Smooth muscle cell (in vitro differentiated cells): ENCODE data around the gene SAMD4B. TPM values are rescaled to one million over a fixed set of nuclear protein-coding genes. Genes with fewer than 3 reads are reported as not detected.

Experiments
- DNase-seq: peaks from one replicate; lab custom pipeline; 2025; ENCODE audit not compliant: unreplicated experiment; lab: John Stamatoyannopoulos, UW
- H2AFZ ChIP-seq: fragments of 200-600 bp; sonication (generic); 2 replicates; pipeline ENCODE4 v1.6.0; 2016; ENCODE audit warnings: antibody characterized with exemption, low read depth, mild to moderate bottlenecking
- H3F3A ChIP-seq: fragments of 200-600 bp; sonication (generic); 2 replicates; pipeline ENCODE4 v1.6.0; 2017; ENCODE audit warnings: antibody characterized with exemption, low read depth
- H3K27ac ChIP-seq: fragments of 200-600 bp; sonication (generic); 2 replicates; pipeline ENCODE4 v1.5.1; 2016; ENCODE audit warnings: low read depth, mild to moderate bottlenecking
- H3K27me3 ChIP-seq: fragments of 200-600 bp; sonication (generic); 2 replicates; pipeline ENCODE4 v1.6.1; 2016; ENCODE audit warnings: low read depth, mild to moderate bottlenecking
- H3K36me3 ChIP-seq: fragments of 200-600 bp; sonication (generic); 2 replicates; pipeline ENCODE4 v1.5.1; 2016; ENCODE audit warnings: low read depth
- H3K4me1 ChIP-seq: fragments of 200-600 bp; sonication (generic); 2 replicates; pipeline ENCODE4 v1.5.1; 2016; ENCODE audit warnings: low read depth
- H3K4me2 ChIP-seq: fragments of 200-600 bp; sonication (generic); 2 replicates; pipeline ENCODE4 v1.6.0; 2016; ENCODE audit warnings: mild to moderate bottlenecking
- H3K4me3 ChIP-seq: fragments of 200-600 bp; sonication (generic); 2 replicates; pipeline ENCODE4 v1.5.1; 2016; ENCODE audit warnings: mild to moderate bottlenecking
- H3K79me2 ChIP-seq: fragments of 200-600 bp; sonication (generic); 2 replicates; pipeline ENCODE4 v1.6.0; 2016; ENCODE audit warnings: low read depth, mild to moderate bottlenecking
- H3K9ac ChIP-seq: fragments of 200-600 bp; sonication (generic); 2 replicates; pipeline ENCODE4 v1.6.0; 2016; ENCODE audit warnings: low read depth
- H3K9me3 ChIP-seq: fragments of 200-600 bp; sonication (generic); replicated peaks from 2 replicates; pipeline ENCODE4 v1.5.1; 2016; ENCODE audit warnings: low read depth
- H4K20me1 ChIP-seq: fragments of 200-600 bp; sonication (generic); 2 replicates; pipeline ENCODE4 v1.6.0; 2016; ENCODE audit warnings: low read depth
- WGBS: methylation state at CpG from one replicate; pipeline ENCODE4 v1.1.7; 2016; ENCODE audit warnings: low lambda C conversion rate; 5-methylcytosine and 5-hydroxymethylcytosine counted together
- polyA plus RNA-seq: library from polyadenylated mRNA; unstranded; fragments of >200 nt; fragmentation: Nextera tagmentation; extraction: Ambion mirVana; gene quantifications from 2 replicates; pipeline ENCODE4 v1.2.1, GENCODE V29; 2016
- total RNA-seq: library from RNA; depleted of rRNA; stranded (reverse); fragments of >200 nt; gene quantifications from 2 replicates; pipeline ENCODE4 v1.2.3, GENCODE V29; 2014
- TF ChIP-seq, protein P1 (sequence below): fragments of 200-600 bp; sonication (generic); IDR thresholded peaks from 2 replicates; pipeline ENCODE4 v1.5.1; 2017; ENCODE audit warnings: borderline replicate concordance, mild to moderate bottlenecking, antibody characterized with exemption; ENCODE audit not compliant: insufficient read depth, poor library complexity, severe bottlenecking

Gene SAMD4B
- total and polyA plus RNA-seq, 2 experiments from 2014 or later: 58.3 to 61.8 TPM

DNA sequence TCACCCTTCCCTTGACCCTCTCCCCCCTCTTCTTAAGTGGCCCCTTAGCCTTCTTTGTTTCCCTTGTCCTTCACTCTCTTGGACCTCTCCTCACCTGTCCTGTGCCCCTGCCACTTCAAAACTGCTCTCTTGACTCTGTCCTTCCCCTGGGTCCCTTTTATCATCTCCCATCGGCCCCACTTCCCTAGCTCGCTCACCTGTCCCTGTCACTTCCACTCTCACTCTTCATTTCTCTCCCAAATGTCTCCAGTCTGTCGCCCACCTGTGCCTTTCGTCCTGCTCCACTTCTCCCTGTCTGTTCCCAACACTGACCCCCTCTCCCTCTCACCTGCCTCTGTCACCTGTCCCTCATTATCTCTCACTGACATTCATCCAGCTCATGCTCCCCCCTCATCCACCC lies 45.3 kb upstream of the SAMD4B start:
- Histone ChIP-seq H3K27me3 (peaks cover 5% of the 10 kb centered on the region), H3K36me3 (no peaks in the 10 kb centered on the region), H4K20me1 (no peaks in the 10 kb centered on the region), H3K27ac (no peak overlapping the region), H2AFZ (no peak overlapping the region), H3K4me1 (no peaks in the 10 kb centered on the region), H3K9ac (no peak overlapping the region), H3K9me3 (no peaks in the 10 kb centered on the region), H3K79me2 (no peaks in the 10 kb centered on the region), H3F3A (no peaks in the 10 kb centered on the region), H3K4me2 (no peak overlapping the region), H3K4me3 (no peak overlapping the region)
- TF ChIP-seq, protein P1, sequence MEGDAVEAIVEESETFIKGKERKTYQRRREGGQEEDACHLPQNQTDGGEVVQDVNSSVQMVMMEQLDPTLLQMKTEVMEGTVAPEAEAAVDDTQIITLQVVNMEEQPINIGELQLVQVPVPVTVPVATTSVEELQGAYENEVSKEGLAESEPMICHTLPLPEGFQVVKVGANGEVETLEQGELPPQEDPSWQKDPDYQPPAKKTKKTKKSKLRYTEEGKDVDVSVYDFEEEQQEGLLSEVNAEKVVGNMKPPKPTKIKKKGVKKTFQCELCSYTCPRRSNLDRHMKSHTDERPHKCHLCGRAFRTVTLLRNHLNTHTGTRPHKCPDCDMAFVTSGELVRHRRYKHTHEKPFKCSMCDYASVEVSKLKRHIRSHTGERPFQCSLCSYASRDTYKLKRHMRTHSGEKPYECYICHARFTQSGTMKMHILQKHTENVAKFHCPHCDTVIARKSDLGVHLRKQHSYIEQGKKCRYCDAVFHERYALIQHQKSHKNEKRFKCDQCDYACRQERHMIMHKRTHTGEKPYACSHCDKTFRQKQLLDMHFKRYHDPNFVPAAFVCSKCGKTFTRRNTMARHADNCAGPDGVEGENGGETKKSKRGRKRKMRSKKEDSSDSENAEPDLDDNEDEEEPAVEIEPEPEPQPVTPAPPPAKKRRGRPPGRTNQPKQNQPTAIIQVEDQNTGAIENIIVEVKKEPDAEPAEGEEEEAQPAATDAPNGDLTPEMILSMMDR: no peak
- DNase-seq: no peak
- WGBS: 89% methylated on average over 4 of the region's 4 CpGs

GRCh38 chr19:39297931-39298634 lies 44.1 kb upstream of the SAMD4B start:
- no peaks in the 10 kb centered on the region for H3K36me3 ChIP-seq
- TF ChIP-seq, protein P1: no peak
- H3K9me3 ChIP-seq: no peaks in the 10 kb centered on the region
- no peak overlapping the region for H3K9ac ChIP-seq
- H3K27me3 ChIP-seq: peaks cover 5% of the 10 kb centered on the region
- 85% methylated on average over 17 of the region's 17 CpGs for WGBS
- H3K79me2 ChIP-seq: no peaks in the 10 kb centered on the region
- no peak for DNase-seq
- H3K4me1 ChIP-seq: no peaks in the 10 kb centered on the region
- no peak overlapping the region for H2AFZ ChIP-seq
- H4K20me1 ChIP-seq: no peaks in the 10 kb centered on the region
- H3K4me2 ChIP-seq: no peak overlapping the region
- no peak overlapping the region for H3K4me3 ChIP-seq
- no peak overlapping the region for H3K27ac ChIP-seq
- no peaks in the 10 kb centered on the region for H3F3A ChIP-seq

DNA sequence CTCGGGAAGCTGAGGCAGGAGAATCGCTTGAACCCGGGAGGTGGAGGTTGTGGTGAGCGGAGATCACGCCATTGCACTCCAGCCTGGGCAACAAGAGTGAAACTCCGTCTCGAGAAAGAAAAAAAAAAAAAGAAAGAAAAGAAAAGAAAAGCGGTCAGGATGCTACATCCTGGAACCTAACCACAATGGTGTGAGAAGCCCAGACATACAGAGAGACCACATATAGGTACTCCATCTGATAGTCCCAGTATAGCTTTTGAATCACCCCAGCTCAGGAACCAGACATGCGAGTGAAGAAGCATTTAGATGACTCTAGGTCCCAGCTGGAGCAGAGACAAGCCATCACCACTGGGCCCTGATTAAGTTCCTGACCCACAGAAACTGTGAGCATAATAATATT lies 42.8 kb upstream of the SAMD4B start:
- no peak overlapping the region for H3K4me2 ChIP-seq
- WGBS: 91% methylated on average over 8 of the region's 9 CpGs
- H3K27ac ChIP-seq: no peak overlapping the region
- TF ChIP-seq, protein P1: no peak
- DNase-seq: no peak
- no peaks in the 10 kb centered on the region for H3K79me2 ChIP-seq
- H3F3A ChIP-seq: no peaks in the 10 kb centered on the region
- no peaks in the 10 kb centered on the region for H3K4me1 ChIP-seq
- no peak overlapping the region for H3K9ac ChIP-seq
- no peaks in the 10 kb centered on the region for H4K20me1 ChIP-seq
- H2AFZ ChIP-seq: no peak overlapping the region
- H3K9me3 ChIP-seq: no peaks in the 10 kb centered on the region
- H3K36me3 ChIP-seq: no peaks in the 10 kb centered on the region
- H3K4me3 ChIP-seq: no peak overlapping the region
- peaks cover 5% of the 10 kb centered on the region for H3K27me3 ChIP-seq

DNA sequence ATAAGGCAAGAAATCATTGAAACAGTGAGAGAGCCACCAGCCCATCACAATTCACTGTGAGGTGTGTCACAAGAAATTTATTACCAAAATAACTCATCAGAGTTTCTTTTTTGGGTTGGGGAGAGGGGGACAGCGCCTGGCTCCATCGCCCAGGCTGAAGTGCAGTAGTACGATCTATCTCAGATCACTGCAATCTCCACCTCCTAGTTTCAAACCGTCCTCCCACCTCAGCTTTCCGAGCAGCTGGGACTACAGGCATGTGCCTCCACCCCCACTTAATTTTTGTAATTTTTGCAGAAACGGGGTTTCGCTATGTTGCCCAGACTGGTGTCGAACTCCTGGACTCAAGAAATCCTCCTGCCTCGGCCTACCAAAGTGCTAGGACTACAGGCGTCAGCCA lies 42.4 kb upstream of the SAMD4B start:
- Histone ChIP-seq H4K20me1 (no peaks in the 10 kb centered on the region), H3K27ac (no peak overlapping the region), H3K36me3 (no peaks in the 10 kb centered on the region), H3F3A (no peaks in the 10 kb centered on the region), H3K4me1 (no peaks in the 10 kb centered on the region), H3K27me3 (peaks cover 5% of the 10 kb centered on the region), H3K4me2 (no peak overlapping the region), H3K4me3 (no peak overlapping the region), H2AFZ (no peak overlapping the region), H3K9me3 (no peaks in the 10 kb centered on the region), H3K9ac (no peak overlapping the region), H3K79me2 (no peaks in the 10 kb centered on the region)
- DNase-seq: no peak
- TF ChIP-seq, protein P1: no peak
- 94% methylated on average over 10 of the region's 10 CpGs for WGBS
